D721Med (cell line): Measurements from ENCODE around the gene GALNT12.

Source experiments
- DNase-seq: peaks from one replicate; pipeline ENCODE4 v3.0.0; 2011; ENCODE audit warnings: low spot score; ENCODE audit not compliant: insufficient read length
- FAIRE-seq: peaks from 2 replicates; lab custom pipeline; 2011; peaks lifted over from hg19 to GRCh38; lab: Jason Lieb, UNC
- CTCF ChIP-seq: IDR thresholded peaks from 2 replicates; pipeline ENCODE4 v1.5.1; 2012; ENCODE audit warnings: mild to moderate bottlenecking, control low read depth; ENCODE audit not compliant: insufficient read depth; ENCODE audit errors: missing control alignments

Gene GALNT12

DNA sequence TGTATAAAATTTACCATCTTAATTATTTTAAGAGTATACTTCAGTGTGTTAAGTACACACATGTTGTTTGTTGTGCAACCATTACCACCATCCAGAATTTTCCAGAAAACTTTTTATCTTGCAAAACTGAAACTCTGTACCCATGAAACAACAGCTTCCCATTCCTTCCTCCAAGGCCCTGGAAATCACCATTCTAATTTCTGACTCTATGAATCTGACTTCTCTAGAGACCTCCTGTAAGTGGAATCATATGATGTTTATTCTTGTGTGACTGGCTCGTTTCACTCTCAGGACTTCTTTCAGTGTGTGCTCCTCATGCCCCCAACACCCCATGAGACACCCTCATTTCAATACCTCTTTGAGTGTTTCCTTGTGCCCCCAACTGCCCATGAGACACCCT, 75.8 kb downstream of the GALNT12 start:
- no peak for TF ChIP-seq CTCF
- FAIRE-seq: no peak
- DNase-seq: no peak

DNA sequence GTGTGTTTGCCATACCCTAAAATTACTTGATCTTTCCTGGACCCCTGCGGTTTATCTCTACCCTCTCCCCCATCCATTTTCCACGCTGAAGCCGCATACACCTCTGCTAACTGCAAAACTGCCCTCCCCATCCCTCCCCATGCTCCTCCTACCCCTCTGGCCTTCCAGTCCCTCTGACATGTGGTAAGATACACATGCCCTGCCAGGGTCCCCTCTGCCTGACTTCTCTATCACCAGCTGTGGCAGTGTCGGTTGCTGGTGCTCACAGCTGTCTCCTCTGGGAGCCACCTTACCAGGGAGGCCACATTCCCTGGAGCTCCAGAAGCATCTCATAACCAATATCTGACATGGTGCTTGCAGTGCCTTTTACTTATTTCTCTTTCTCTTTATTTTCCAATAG, 77.4 kb downstream of the GALNT12 start:
- no peak for DNase-seq
- no peak for FAIRE-seq

DNA sequence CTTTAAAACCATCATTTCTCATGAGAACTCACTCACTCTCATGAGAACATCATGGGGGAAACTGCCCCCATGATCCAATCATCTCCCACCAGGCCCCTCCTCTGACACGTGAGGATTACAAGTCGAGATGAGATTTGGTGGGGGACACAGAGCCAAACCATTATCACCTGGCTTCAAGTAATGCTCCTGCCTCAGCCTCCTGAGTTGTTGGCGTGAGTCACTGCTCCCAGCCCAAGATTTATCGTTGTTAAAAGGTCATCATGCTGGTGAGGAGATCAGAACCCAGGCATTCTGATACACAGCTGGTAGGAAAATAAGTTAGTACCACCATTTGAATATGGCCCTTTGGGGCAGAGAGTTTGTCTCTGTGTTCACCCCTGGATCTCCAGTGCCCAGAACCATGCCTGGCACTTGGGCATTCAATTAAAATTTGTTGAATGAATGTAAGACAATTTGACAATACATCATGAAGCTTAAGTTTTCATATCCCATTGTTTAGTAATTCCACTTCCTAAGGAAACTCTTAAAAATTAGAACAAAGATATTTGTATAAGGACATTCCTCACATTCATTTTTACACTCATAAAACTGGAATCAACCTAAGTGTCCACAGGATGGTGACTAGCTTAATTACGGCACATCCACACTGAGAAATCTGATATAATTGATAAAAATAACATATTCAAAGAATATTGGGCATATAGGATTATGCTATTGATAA, 78.3 kb downstream of the GALNT12 start:
- no peak for FAIRE-seq
- TF ChIP-seq CTCF: no peak
- no peak for DNase-seq

More for the DNA sequence above, 77.4 kb downstream of the GALNT12 start:
- TF ChIP-seq CTCF: no peak

DNA sequence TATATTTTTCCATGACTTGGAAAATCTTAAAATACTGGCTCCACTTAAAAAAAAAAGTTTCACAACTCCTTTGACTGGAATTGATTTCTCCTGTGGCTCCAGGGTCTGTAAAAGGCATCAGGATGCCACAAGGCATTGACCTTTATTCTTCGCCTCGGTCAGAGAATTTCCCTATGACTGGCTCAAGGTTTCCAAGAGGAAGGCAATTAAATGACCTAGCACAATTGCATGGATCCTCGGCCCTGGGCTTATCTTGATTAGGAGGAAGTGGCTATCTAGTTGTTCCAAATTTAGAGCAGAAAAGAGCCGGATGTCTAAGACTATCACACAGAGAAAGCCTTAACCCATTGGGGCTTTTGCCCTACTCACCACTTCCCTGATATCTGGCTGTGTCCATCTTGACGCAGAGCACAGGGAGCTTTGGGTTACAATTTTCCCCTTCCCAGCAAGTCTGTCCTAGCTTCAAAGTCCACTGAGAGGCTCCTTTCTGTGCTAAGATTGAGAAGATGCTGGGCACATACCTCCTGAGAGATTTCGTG, 79.3 kb downstream of the GALNT12 start:
- TF ChIP-seq CTCF: no peak
- FAIRE-seq: no peak
- DNase-seq: no peak

- no peak for TF ChIP-seq CTCF
- no peak for FAIRE-seq
- DNase-seq: no peak
Measured at GRCh38 chr9:98887918-98888510, 80.5 kb downstream of the GALNT12 start.

DNA sequence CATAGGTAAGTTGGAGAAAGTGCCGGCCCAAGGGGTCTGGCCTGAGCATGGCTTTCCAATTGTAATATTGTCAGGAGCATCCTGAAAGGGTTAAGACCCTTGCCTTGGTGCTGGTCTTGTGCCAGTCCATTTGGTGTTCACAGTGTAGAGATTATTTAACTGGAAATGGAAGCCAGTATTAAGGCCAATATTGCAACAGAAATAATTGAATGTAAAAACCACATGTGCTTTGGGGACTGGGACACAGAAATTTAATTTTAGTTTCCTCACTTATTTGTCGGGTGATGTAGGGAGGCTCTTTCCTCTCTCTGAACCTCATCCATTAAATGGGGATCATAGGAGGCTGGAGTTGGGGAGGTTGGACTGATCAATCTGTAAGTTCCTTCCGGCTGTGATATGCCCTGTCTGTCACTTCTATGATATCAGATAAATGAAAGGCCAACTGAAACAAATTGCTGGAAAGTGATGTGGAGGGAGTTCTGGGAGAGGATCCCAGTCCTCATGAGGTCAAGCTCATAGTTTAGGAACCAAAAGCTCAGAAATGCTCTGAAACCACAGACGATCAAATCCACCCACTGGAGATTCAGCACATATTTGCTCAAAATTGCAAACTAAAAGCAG, 81.4 kb downstream of the GALNT12 start:
- TF ChIP-seq CTCF: no peak
- FAIRE-seq (no peak), DNase-seq (no peak)
